ENCODE data around the gene MANF.

Gene MANF

GRCh38 chr3:51436998-51437639 is 52.0 kb downstream of the MANF start:
- no peak overlapping the region for H3K4me3 ChIP-seq (ENCODE audit: low read depth, low read length)
- no peak for DNase-seq (ENCODE audit: low read depth)
- TF ChIP-seq CTCF (IDR thresholded peaks at IDR 0.05; ENCODE audit: low read depth, low read length, missing control alignments): no peak
- in situ Hi-C loops (cut with HindIII; ENCODE audit: low sequenced_read_pairs): no loop called here
